HG03457 (cell line): ENCODE data around the gene AOPEP.

ENCODE experiments used
- ATAC-seq: cut with Tn5 transposase; IDR thresholded peaks from one replicate; pipeline ENCODE4 v1.9.1; 2021; ENCODE audit warnings: moderate number of reproducible peaks; ENCODE audit not compliant: unreplicated experiment

Gene AOPEP, protein sequence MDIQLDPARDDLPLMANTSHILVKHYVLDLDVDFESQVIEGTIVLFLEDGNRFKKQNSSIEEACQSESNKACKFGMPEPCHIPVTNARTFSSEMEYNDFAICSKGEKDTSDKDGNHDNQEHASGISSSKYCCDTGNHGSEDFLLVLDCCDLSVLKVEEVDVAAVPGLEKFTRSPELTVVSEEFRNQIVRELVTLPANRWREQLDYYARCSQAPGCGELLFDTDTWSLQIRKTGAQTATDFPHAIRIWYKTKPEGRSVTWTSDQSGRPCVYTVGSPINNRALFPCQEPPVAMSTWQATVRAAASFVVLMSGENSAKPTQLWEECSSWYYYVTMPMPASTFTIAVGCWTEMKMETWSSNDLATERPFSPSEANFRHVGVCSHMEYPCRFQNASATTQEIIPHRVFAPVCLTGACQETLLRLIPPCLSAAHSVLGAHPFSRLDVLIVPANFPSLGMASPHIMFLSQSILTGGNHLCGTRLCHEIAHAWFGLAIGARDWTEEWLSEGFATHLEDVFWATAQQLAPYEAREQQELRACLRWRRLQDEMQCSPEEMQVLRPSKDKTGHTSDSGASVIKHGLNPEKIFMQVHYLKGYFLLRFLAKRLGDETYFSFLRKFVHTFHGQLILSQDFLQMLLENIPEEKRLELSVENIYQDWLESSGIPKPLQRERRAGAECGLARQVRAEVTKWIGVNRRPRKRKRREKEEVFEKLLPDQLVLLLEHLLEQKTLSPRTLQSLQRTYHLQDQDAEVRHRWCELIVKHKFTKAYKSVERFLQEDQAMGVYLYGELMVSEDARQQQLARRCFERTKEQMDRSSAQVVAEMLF

DNA sequence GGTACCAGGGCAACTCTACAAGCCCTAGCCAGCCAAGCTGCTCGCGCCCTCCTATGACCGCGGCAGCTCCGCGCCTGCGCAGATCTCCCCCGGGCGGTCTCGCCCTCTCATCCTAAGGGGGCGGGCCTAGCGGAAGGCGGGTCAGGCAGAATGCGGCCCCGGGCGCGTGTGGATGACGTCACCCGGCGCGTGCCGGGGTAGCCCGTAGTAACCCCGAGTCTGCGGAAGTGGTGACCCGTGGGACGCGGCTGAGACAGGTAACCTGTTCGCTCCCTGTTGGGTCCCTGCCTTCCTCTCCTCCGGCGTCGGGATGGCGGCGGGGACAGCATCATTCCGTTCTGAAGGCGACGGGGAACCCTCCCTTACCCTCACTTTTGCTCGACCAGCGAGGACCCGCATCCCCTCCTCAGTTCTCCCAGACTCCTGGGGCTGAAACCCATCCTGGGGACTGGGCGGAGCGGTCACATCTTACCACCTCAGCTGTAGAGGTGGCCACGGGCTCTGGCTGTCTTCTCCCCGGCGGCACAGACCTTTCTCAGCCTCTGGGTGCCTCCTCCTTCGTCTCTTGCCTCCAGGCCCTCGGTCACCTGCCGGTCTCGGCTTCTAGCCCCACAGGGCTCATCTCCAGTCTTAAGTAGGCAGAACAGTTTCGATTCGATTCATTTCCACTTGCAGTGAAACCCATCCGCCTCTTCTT lies at the start of gene AOPEP:
Gene AOPEP (plus strand): TSS at position 205 of the 697 bp plus-strand sequence. CDS start 33,085 bp downstream, outside the sequence.
- peak; percentile 86 for ATAC-seq

DNA sequence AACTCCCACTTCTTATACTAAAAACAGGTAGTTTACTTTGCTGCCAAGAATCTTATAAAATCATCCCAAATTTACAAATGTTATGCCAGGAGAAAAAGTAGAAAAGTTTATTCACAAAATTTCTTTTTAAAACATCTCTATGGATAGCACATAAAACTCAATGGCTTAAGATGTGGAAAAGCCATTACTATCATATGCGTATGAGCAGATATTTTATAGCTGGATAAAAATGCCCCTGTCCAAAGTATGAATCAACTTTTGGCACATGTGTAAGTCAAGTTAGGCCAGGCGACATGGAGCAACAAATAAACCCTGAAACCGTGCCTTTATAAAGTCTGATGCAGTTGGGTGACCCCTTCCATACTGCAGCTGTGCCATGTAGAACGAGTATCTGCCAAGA lies 48.6 kb upstream of the AOPEP start:
- no peak for ATAC-seq

DNA sequence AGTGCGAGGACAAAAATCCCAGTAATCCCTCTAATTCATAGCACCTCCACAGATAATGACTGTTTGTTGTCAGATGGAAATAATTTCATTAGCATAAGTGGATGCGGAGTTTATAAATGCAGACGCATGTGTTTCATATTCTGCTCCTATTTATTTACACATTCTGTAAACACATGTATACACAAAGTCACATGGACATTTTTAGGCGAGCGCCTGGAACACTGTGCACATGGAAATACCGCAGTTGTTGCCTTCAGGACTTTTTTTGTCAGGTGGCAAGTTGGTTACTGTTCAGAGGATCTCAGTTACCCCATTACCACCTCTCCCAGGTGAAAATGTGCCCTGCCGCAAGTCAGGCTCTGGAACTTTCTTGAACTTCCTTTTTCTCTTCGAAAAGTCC lies 46.9 kb upstream of the AOPEP start:
- no peak for ATAC-seq

DNA sequence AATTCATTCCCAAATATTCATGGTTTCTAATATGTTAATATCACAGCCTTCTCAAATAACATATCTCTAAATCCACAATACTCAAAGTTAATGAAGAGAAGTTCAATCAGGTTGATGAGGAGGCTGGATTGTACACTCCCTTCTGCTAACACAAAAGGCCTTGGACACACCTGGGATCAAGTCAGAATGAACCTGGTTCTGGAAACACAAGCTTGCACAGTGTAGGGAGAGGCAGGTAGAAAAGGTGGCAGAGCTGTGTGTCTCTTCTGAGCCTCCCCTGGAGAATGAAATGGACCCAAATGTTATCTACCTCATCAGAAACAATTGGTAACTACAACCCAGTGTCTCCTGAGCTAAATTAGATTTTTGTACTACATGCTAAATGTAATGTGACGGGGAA lies 46.5 kb upstream of the AOPEP start:
- no peak for ATAC-seq

DNA sequence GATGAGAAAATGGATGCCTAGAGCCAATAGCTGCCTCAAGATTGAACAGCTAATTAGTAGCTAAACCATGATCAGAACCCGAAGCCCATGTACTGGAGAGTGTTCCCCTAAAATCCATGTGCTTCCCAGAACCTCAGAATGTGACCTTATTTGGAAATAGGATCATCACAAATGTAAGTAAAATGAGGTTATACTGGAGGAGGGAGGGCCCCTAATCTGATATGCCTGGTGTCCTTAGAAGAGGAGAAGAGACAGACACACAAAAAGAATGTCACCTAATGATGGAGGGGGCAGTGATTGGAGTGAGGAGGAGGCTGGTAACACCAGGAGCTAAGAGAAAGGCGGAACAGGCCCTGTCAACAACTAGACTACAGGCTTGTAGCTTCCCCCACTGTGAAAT lies 45.9 kb upstream of the AOPEP start:
- no peak for ATAC-seq

DNA sequence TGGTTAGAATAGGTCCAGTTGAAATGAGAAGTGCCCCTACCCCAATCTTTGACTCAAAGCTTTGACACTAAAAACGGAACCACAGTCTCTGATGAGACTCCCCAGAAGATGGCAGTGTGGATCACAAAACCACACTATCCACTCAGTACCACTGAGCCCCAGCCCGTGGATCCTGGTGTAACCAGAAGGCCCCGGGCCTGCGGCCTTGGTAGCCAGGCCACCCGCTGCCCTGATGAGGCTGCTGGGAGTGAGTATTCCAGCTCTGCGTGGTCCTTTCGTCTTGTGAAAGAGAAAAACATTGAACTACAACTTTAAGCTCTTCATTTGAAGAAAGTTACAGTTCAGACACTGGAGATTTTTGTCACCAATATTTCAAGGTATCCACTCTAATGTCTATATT lies 45.0 kb upstream of the AOPEP start:
- ATAC-seq = no peak

DNA sequence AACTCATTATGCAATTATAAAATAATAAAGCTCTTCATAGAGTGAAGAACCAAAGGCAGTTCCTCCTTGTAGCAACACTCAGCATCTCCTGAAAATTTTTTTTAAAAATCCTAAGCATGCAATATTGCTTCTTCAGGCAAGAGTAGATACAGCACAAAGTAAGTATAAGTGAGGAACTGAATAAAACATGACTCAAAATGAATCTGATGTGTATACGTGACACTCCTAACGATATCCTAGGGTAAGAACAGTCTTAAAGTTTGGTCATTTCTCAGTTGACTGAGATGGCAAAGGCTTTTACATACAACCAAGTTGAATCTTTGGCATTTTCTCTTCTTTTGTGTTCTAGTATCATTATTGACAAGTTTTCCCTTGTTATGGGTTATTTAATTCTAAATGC lies 41.1 kb upstream of the AOPEP start:
- no peak for ATAC-seq

DNA sequence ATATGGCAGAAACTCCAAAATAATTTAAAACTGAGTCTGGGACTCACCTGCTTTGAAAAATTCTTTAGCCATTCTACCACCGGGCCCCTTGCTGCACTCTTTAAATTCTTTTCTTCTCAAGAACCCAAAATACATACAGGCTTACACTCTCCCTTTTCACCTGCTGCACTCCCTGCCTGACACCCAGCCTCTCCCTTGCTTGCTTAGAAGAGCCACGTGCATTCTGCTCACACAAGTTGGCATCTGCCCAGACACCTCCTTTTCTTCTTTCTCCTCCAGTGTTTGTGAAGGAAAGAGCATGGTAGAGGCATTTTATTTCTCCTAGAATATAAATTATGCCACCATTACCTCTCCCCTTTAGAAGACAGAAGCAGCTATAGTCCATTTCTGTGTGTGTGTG lies 39.0 kb upstream of the AOPEP start:
- no peak for ATAC-seq

DNA sequence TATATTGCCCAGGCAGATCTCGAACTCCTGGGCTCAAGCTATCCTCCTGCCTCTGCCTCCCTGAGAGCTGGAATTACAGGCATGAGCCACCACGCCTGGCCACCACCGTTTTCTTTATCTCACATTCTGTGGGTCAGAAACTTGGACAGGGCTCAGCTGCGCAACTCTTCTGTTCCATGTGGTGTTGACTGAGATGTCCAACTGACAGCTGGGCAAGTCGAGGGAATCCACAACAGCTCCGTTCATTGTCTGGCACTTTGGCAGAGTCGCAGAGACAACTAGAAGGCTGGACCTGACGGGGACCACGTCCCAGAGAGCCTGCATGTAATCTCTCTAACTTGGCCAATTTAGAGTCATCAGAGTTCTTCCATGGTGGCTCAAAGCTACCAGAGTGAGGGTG lies 36.2 kb upstream of the AOPEP start:
- no peak for ATAC-seq

DNA sequence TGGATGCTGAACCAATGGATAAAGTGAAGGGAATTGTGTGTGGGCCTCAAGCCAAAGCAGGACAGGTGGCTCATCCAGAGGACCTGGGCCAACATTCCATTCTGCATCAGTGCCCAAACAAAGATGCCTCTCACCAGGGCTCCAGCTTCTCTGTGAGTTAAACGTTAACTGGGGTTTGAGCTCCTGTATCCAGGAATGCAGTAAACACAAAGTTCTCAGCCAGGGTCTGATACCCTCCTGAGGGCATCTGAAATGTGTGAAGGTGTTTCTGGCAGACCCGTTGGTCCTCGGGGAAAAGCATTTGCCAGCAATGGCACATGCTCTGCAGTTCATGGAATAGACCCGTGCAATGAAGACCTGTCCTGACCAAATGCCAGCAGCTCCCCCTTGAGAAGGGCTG lies 33.9 kb upstream of the AOPEP start:
- ATAC-seq = no peak

DNA sequence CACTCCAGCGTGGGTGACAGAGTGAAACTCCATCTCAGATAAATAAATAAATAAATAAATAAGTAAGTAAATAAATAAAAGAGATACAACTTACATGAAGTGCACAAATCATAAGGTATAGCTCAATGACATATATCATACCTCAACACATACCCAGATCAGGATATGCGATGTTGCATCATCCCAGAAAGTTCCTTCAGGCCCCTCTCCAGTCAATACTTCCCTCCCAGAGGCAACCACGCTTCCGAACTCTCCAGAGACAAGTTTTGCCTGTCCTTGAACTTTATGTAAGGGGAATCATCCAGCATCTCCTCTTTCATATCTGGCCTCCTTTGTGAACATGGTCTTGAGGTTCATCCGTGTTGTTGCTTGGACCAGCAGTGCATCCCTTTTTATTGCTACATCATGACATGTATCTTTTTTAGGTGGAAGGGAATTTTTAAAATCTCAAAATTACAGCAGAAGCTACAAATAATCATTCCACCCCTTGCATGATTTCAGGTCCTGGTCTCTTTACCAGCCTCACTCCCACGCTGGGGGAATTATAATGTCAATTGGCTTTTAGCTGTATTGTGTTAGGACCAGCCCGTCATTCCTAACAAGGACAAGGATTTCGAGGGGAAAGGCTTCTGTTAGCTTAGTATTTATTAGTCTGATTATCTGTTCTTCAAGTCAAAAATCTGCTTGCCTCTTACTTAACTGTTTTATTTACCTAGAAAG lies 32.9 kb upstream of the AOPEP start:
- no peak for ATAC-seq

DNA sequence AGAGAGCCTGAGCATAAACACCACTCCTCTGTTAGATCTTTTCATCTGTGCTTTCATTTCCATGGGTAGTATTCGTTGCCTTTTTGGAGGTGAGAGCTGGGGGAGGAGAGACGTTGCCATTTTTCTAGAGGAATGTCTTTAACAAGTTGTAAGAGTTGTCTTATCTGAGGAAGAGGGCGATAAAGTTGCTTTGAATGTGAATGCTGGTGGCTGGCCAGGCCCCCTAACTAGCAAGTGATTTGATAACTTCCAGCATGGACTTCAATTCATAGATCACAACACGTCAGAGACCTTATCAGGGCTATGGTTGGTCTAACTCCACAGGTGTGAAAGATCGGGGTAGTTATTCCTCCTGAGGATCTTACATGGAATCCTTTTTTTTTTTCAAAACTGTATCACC lies 30.0 kb upstream of the AOPEP start:
- no peak for ATAC-seq

DNA sequence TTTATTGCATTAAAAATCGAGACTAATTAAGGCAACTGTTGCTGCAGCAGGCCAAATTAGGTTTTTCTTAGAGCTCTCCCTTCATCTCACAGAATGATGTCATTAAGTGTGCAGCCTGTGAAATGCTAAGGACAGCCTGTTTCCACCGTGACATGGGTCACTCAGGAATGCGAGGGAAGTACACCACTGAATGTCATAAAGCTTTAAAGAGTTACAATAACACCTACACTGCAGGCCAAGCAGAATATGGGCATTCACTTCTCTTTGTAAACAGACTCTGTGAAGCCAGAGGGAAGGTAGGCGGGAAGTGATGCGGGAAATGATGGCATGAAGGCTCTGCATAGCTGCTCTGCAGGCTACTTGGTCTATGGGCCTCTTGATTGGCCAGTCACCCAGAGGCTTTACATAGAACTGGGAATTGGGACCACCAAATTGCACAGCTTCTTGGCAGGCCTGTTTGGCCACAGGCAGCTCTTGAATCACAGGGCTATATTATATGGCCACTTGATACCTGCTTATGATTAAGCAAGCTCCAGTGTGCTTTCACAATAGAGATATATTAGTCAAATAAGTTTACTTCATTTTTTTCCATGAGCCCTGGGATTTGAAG lies 28.4 kb upstream of the AOPEP start:
- ATAC-seq = no peak

DNA sequence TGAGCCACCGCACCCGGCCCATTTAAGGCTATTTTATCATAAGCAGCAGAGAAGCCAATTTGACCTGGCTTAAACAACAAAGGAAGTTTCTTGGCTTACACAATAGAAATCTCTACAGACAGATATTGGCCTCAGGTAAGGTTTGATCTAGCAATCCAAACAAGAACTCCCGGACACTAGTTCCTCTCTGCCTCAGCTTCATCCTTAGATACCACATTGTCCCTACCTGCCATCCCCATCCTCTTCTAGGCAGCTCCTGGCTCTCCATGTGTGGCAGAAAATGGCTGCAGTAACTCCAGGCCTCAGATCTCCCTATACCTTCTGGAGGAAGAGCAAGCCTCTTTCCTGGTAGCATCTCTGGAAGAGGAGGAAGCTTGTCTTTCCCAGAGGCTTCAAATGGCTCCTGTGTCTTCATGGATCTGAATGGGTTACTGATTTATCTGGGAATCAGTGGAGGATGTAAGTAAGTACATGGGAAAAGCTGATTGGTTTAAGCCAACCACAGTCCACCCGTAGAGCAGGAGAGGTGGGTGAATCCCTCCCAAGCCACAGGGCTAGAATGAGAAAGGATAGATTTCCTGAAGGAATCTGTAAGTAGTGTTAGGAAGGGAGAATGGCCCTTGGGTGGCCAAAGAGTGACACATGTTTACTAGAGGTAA lies 26.7 kb upstream of the AOPEP start:
- no peak for ATAC-seq

DNA sequence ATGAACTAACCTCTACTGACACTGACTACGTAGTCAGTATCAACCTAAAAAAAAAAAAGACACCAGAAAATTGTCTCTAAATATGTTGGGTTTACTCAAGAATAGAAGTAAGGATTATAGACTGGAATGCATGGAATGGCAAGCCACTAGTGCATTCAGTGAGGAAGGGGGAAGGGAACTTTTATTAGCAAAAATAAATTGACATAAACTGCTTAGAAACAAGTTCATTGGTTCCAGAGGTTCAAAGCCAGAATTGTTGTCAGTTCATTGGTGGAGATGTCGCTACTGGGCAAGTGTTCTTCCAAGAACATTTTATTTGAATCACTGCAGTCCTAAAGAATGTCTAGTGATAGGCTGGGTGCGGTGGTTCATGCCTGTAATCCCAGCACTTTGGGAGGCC lies 26.1 kb upstream of the AOPEP start:
- no peak for ATAC-seq

DNA sequence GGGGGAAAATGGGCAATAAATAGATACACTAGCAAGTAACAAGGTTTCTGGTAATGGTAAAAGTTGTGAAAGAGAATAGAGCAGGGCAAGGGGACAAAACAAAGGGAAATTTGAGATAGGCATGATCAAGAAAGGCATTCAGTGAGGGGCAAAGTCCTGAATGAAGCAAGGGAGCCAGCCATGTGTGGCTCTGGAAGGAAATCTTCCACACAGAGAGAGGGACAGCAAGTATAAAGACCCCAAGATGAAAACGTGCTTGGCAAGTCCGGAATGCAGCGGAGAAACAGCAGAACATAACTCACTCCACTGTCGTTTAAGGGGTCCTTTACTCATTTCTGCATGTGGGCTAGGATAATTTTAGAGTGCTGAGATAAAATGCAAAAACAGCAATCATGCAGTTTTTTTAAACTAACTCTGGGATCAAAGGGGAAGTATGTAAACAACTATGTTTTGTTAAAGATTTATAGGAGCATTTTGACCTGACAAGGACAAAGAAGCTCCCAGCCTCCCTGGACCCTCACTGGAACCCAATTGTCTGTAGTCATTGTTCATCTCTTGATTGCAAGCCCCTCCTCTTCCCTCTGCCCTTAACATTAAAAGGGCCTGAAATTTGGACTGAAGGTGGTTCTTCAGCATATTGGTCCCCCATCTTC lies 22.9 kb upstream of the AOPEP start:
- no peak for ATAC-seq

DNA sequence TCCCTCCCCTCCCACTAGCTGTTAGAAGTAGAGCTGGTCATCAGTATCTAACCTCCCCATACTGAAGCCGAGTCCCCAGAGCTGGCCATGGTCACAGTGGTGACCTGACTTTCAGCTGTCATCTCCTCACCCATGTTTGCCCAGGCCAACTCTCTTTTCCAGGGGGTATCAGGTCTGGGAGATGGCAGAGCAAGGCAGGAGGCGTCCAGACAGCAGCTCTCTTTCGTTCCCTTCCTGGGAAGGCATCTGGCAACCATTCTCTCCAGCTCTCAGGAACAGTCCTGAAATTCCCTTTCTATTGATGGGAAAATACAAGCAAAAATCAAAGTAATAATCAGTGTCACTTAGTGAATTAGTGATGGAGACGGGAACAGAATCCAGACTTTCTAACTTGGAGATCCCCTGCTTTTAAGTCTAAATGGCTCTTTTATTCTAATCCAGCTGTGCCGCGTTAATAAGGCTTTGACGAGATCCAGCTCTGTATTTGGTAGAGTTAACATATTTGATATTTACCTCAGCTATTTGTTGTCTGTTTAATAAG lies 21.3 kb upstream of the AOPEP start:
- ATAC-seq = no peak

DNA sequence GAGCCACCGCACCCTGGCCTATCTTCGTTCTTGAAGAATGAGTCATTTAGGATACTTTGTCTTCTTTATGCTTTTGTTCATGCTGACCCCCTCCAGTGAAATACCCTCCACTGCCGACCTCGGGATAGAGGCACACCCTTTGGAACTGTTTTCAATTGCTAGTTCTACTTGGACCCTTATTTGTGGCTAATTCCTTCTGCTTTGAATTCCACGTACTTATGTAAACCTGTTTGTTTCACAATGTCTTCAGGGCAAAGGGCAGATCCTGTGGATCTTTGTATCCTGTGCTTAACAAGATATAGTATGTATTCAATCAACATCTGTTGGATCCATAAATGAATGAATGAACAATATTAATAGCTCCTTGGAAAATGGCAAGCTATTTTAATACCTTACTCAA lies 19.6 kb upstream of the AOPEP start:
- ATAC-seq = no peak
